Thyroid gland (tissue), 4 donors: ENCODE data around the gene TMEM30B.

Source experiments
- CTCF ChIP-seq, 6 experiments: fragments of 200-600 bp in 3 of 6; fragments of 450-650 bp in 3 of 6; sonication (generic) in 3 of 6; IDR thresholded peaks; one replicate each; pipeline ENCODE4 v1.5.1; 2016 to 2019; ENCODE audit warnings: antibody characterized with exemption in 6 of 6, mild to moderate bottlenecking in 2 of 6, inconsistent platforms in 1 of 6, moderate library complexity in 1 of 6
- POLR2A ChIP-seq, 2 donors: fragments of 450-650 bp; IDR thresholded peaks; one replicate each; pipeline ENCODE4 v1.6.1; 2017; ENCODE audit warnings: antibody characterized with exemption in 2 of 2, mild to moderate bottlenecking in 2 of 2, moderate library complexity in 1 of 2

- TF ChIP-seq CTCF (IDR thresholded peaks at IDR 0.05) (no peak), POLR2A (IDR thresholded peaks at IDR 0.05) (no peak)
Observed at GRCh38 chr14:61233436-61233956, 47.6 kb downstream of the TMEM30B start.
